ENCODE results near the gene POLR3B. TPM values are rescaled to one million over a fixed set of nuclear protein-coding genes. Genes with fewer than 3 reads are reported as not detected.
"Not testable (repeated sequence)": the region's sequence is repeated elsewhere in the genome, so short reads cannot be mapped to it uniquely, and the experiment has no call there.

POLR3B gene
- 1 to 10 TPM; 3.1 to 6.6 TPM for polyA plus RNA-seq

DNA sequence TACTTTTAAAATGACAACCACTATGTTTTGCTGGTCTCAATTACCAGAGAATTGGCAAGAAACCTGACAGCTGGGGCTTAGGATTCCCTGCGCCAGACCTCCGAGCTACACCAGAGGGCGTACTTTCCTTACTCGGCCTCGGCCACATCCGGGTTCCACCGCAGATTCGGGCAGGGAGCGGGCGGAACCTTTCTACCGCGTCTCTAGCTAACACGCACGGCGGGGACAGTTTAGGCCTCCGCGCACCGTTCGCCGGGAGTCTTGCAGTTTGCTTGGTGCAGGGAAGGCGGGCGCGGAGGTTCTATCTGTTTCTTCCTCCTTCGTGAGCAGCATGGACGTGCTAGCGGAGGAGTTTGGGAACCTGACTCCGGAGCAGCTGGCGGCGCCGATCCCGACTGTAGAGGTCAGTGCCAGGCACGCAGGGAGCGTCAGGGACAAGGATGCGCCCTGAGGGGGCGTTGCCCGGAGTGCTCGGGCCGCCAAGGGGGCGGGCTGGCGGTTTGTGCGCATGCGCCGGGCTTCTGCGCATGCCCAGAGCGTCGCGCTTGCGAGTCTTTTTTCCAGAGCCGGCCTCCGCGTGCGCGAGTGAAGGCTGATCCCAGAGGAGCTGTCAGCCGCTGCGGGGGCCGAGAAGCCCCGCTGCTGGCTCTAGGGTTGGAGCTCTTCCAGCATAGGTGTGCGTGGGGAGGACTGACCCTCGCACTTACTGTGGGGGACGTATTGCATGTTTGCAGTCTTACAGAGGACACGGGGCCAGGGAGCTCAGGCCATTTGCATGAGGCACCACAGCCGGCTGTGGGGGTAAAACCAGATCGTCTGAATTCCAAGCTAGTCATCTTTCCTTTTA lies at the start of gene POLR3B:
TSS of gene POLR3B (plus strand) at position 200 of the 847 bp plus-strand sequence. CDS start at position 332, 132 bp downstream.
- 0% methylated on average over 63 of the region's 63 CpGs for WGBS, 2 donors
- Histone ChIP-seq H3K27me3 (ENCODE audit: control insufficient read depth in 1 of 2, insufficient read depth in 2 of 2, low read length in 2 of 2) (no peaks in the 10 kb centered on the region), H3K27ac (ENCODE audit: low read depth in 2 of 2, low read length in 1 of 2) (peak within 1 kb of the TSS; percentile 82 to 99), H3K9me3 (ENCODE audit: control insufficient read depth in 2 of 2, insufficient read depth in 1 of 2, low read depth in 1 of 2, low read length in 1 of 2) (no peaks in the 10 kb centered on the region), H3K36me3 (ENCODE audit: control insufficient read depth in 2 of 2, insufficient read depth in 2 of 2, low read length in 1 of 2) (peaks cover 0 to 3% of the 10 kb centered on the region in 2 donors), H3K4me3 (ENCODE audit: low read depth in 1 of 2, low read length in 2 of 2) (peak within 1 kb of the TSS; percentile 65 to 73), H3K4me1 (ENCODE audit: control insufficient read depth in 2 of 2, insufficient read depth in 2 of 2, low read length in 1 of 2) (peaks cover 0 to 2% of the 10 kb centered on the region in 2 donors)

DNA sequence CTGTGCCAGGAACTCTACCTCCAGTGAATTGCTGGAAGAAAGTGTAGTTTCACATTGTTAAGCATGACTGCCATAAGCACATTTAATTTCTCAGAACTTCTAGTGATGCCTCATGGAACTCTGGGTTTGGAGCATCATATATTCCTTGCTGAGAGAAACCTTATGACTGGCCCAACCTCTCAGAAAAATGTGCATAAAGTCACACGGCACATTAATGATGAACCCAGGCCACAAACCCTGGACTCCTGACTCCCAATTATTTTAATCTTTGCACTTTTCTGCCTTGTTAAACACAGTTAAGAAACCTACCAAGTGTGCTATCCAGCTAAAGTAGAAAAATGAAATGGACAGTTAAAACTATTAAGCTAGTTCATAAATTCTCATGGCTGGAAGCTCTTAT lies 49.4 kb upstream of the POLR3B start:
- peaks cover 0 to 3% of the 10 kb centered on the region in 2 donors for H3K36me3 ChIP-seq (ENCODE audit: control insufficient read depth in 2 of 2, insufficient read depth in 2 of 2, low read length in 1 of 2)
- no peaks in the 10 kb centered on the region for H3K9me3 ChIP-seq (ENCODE audit: control insufficient read depth in 2 of 2, insufficient read depth in 1 of 2, low read depth in 1 of 2, low read length in 1 of 2)
- no peak overlapping the region for H3K27ac ChIP-seq (ENCODE audit: low read depth in 2 of 2, low read length in 1 of 2)
- no peak overlapping the region for H3K4me3 ChIP-seq (ENCODE audit: low read depth in 1 of 2, low read length in 2 of 2)
- H3K4me1 ChIP-seq (ENCODE audit: control insufficient read depth in 2 of 2, insufficient read depth in 2 of 2, low read length in 1 of 2): peaks cover 0 to 12% of the 10 kb centered on the region in 2 donors
- H3K27me3 ChIP-seq (ENCODE audit: control insufficient read depth in 1 of 2, insufficient read depth in 2 of 2, low read length in 2 of 2): no peaks in the 10 kb centered on the region
- WGBS, 2 donors: 85 to 88% methylated on average over 1 of the region's 1 CpG

DNA sequence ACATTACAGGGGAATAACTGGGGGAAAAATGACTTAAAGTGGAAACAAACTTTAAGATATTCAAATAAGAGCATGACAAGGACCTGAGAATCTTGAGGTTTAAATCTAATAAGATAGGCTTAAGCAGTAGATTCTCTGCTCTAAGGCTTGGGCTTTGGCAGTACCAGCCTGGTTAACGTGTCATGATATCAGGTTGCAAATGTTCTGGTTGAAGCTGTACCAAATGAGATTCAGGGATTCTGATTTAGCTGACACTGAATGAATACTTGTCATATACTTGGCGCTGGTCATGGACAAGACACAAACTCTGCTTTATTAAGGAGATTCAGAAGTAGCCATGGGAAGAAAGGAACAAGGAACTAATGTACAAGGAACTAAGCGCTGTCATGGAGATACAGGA lies 48.9 kb upstream of the POLR3B start:
- Histone ChIP-seq H3K4me3 (ENCODE audit: low read depth in 1 of 2, low read length in 2 of 2) (no peak overlapping the region), H3K36me3 (ENCODE audit: control insufficient read depth in 2 of 2, insufficient read depth in 2 of 2, low read length in 1 of 2) (peaks cover 0 to 4% of the 10 kb centered on the region in 2 donors), H3K4me1 (ENCODE audit: control insufficient read depth in 2 of 2, insufficient read depth in 2 of 2, low read length in 1 of 2) (peaks cover 0 to 10% of the 10 kb centered on the region in 2 donors), H3K27me3 (ENCODE audit: control insufficient read depth in 1 of 2, insufficient read depth in 2 of 2, low read length in 2 of 2) (no peaks in the 10 kb centered on the region), H3K27ac (ENCODE audit: low read depth in 2 of 2, low read length in 1 of 2) (no peak overlapping the region), H3K9me3 (ENCODE audit: control insufficient read depth in 2 of 2, insufficient read depth in 1 of 2, low read depth in 1 of 2, low read length in 1 of 2) (no peaks in the 10 kb centered on the region)
- 92 to 94% methylated on average over 3 of the region's 3 CpGs for WGBS, 2 donors

DNA sequence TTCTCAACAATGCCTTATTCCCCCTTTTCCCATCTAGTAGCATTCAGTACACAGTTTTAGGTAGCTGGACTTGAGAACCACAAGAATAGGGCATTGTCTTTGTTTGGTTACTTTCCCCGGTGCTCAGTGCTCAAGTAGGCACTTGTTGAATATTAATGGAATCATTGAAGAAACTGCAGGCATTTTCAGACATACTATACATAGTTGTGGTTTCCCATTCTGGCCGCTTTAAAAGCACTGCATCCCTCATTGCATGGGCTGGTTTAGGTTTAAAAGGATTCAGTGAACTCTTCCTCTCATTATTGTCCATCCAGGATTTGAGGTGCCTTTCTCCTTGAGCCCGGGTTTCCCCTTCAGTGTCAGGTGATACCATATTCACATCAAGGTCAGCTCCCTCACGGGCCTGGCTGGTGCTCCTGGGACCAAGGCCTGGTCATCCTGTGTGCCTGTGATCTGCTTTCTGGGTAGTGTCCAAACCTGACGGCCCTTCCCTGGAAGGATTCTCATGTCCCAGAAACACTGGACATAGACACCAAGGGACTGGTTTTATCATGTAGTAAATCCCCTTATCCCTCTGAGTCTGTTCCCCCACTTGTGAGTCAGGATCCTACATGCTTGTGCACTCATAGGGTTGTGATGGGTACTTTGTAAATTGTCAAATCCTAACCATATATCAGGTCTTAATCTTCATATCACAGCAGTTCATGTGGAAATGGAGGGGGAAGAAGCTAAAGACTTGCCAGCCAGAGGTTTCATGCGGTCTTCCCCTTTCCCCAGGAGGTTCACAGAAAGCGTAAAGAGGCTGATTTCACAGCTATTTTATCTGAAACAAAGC lies 47.7 kb upstream of the POLR3B start:
- H3K4me3 ChIP-seq (ENCODE audit: low read depth in 1 of 2, low read length in 2 of 2): no peak overlapping the region
- H3K27ac ChIP-seq (ENCODE audit: low read depth in 2 of 2, low read length in 1 of 2): no peak overlapping the region
- H3K4me1 ChIP-seq (ENCODE audit: control insufficient read depth in 2 of 2, insufficient read depth in 2 of 2, low read length in 1 of 2): peaks cover 0 to 3% of the 10 kb centered on the region in 2 donors
- peaks cover 0 to 4% of the 10 kb centered on the region in 2 donors for H3K36me3 ChIP-seq (ENCODE audit: control insufficient read depth in 2 of 2, insufficient read depth in 2 of 2, low read length in 1 of 2)
- WGBS, 2 donors: 71 to 74% methylated on average over 7 of the region's 7 CpGs
- H3K27me3 ChIP-seq (ENCODE audit: control insufficient read depth in 1 of 2, insufficient read depth in 2 of 2, low read length in 2 of 2): no peaks in the 10 kb centered on the region
- H3K9me3 ChIP-seq (ENCODE audit: control insufficient read depth in 2 of 2, insufficient read depth in 1 of 2, low read depth in 1 of 2, low read length in 1 of 2): no peaks in the 10 kb centered on the region

DNA sequence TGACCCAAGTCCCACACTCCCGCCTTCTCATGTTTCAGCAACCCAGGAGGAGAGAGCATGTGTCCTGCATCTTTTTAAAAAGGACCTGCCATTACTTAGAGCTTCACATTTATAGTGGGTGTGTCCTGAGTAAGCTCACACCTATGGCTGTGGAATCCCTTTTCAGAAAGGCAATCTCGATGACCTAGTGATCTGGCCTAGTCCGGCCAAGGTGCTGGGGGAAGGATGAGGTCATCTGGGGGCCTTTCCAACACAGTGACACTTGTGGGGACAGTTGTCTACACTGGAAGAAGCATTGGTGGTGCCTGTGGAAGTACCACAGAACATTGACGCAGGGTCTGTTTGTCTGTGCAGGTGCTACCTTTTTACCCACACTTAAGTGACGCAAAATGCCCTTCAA lies 46.9 kb upstream of the POLR3B start:
- H3K4me1 ChIP-seq (ENCODE audit: control insufficient read depth in 2 of 2, insufficient read depth in 2 of 2, low read length in 1 of 2): peaks cover 0 to 3% of the 10 kb centered on the region in 2 donors
- peaks cover 4 to 5% of the 10 kb centered on the region in 2 donors for H3K36me3 ChIP-seq (ENCODE audit: control insufficient read depth in 2 of 2, insufficient read depth in 2 of 2, low read length in 1 of 2)
- WGBS, 2 donors: 89 to 90% methylated on average over 5 of the region's 5 CpGs
- H3K27ac ChIP-seq (ENCODE audit: low read depth in 2 of 2, low read length in 1 of 2): no peak overlapping the region
- no peak overlapping the region for H3K4me3 ChIP-seq (ENCODE audit: low read depth in 1 of 2, low read length in 2 of 2)
- H3K9me3 ChIP-seq (ENCODE audit: control insufficient read depth in 2 of 2, insufficient read depth in 1 of 2, low read depth in 1 of 2, low read length in 1 of 2): no peaks in the 10 kb centered on the region
- no peaks in the 10 kb centered on the region for H3K27me3 ChIP-seq (ENCODE audit: control insufficient read depth in 1 of 2, insufficient read depth in 2 of 2, low read length in 2 of 2)

DNA sequence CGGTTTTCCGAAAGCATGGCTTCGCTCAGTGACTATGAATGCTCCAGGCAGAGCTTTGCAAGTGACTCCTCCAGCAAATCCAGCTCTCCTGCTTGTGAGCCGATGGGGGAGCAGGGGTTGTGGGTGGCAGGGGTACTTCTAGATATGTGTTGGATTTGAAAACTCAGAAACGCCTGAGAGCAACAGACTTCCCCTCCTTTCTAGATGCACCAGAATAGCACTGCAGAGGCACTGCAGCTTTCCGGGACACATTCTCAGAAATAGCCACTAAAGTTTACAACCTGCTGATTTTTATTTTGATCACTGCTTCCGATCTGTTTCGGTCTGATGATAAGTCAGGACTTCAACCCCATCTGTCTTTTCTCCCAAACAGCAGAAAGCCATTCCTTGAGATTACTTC lies 46.4 kb upstream of the POLR3B start:
- no peak overlapping the region for H3K4me3 ChIP-seq (ENCODE audit: low read depth in 1 of 2, low read length in 2 of 2)
- no peaks in the 10 kb centered on the region for H3K9me3 ChIP-seq (ENCODE audit: control insufficient read depth in 2 of 2, insufficient read depth in 1 of 2, low read depth in 1 of 2, low read length in 1 of 2)
- H3K4me1 ChIP-seq (ENCODE audit: control insufficient read depth in 2 of 2, insufficient read depth in 2 of 2, low read length in 1 of 2): peaks cover 0 to 3% of the 10 kb centered on the region in 2 donors
- WGBS, 2 donors: 76 to 77% methylated on average over 8 of the region's 8 CpGs
- H3K27me3 ChIP-seq (ENCODE audit: control insufficient read depth in 1 of 2, insufficient read depth in 2 of 2, low read length in 2 of 2): no peaks in the 10 kb centered on the region
- no peak overlapping the region for H3K27ac ChIP-seq (ENCODE audit: low read depth in 2 of 2, low read length in 1 of 2)
- H3K36me3 ChIP-seq (ENCODE audit: control insufficient read depth in 2 of 2, insufficient read depth in 2 of 2, low read length in 1 of 2): peaks cover 4 to 5% of the 10 kb centered on the region in 2 donors

DNA sequence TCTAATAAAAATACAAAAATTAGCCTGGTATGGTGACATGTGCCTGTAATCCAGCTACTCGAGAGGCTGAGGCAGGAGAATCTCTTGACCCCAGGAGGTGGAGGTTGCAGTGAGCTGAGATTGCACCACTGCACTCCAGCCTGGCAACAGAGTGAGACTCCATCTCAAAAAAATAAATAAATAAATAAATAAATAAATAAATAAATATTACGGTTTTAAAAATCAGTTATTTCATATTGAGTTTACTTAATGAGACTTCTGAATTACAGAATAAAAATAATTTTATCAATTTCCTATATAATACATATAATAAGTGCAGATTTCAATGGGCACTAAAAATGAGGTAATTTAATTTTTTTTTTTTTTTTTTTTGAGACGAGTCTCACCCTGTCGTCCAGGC lies 44.1 kb upstream of the POLR3B start:
- 67 to 70% methylated on average over 4 of the region's 4 CpGs for WGBS, 2 donors
- not testable (repeated sequence) for H3K36me3 ChIP-seq (ENCODE audit: control insufficient read depth in 2 of 2, insufficient read depth in 2 of 2, low read length in 1 of 2)

DNA sequence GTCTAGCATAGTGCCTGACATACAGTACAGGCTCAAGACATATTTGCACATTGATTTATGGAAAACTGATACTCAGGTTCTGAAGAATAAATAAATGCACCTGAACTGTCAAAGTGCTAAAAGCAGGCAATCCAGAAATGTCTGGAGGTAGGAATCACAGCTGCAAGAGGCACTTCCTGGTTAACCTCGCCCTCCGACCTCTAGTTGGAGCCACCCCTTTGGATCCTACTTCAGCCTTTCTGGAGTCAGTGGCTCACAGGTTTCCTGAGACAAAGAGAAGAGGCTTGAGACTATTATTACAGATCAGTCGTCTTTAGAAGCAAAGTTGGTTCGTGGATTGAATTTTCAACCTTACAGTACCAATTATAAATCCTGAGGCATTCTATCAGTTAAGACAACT lies 42.0 kb upstream of the POLR3B start:
- Histone ChIP-seq H3K27ac (ENCODE audit: low read depth in 2 of 2, low read length in 1 of 2) (no peak overlapping the region), H3K9me3 (ENCODE audit: control insufficient read depth in 2 of 2, insufficient read depth in 1 of 2, low read depth in 1 of 2, low read length in 1 of 2) (no peaks in the 10 kb centered on the region), H3K27me3 (ENCODE audit: control insufficient read depth in 1 of 2, insufficient read depth in 2 of 2, low read length in 2 of 2) (no peaks in the 10 kb centered on the region), H3K4me3 (ENCODE audit: low read depth in 1 of 2, low read length in 2 of 2) (no peak overlapping the region), H3K4me1 (ENCODE audit: control insufficient read depth in 2 of 2, insufficient read depth in 2 of 2, low read length in 1 of 2) (no peaks in the 10 kb centered on the region), H3K36me3 (ENCODE audit: control insufficient read depth in 2 of 2, insufficient read depth in 2 of 2, low read length in 1 of 2) (peaks cover 6 to 11% of the 10 kb centered on the region in 2 donors)
- WGBS, 2 donors: 79 to 90% methylated on average over 4 of the region's 4 CpGs

More for the DNA sequence above, 44.1 kb upstream of the POLR3B start:
- H3K27ac ChIP-seq (ENCODE audit: low read depth in 2 of 2, low read length in 1 of 2); H3K4me3 ChIP-seq (ENCODE audit: low read depth in 1 of 2, low read length in 2 of 2); H3K27me3 ChIP-seq (ENCODE audit: control insufficient read depth in 1 of 2, insufficient read depth in 2 of 2, low read length in 2 of 2); H3K9me3 ChIP-seq (ENCODE audit: control insufficient read depth in 2 of 2, insufficient read depth in 1 of 2, low read depth in 1 of 2, low read length in 1 of 2); H3K4me1 ChIP-seq (ENCODE audit: control insufficient read depth in 2 of 2, insufficient read depth in 2 of 2, low read length in 1 of 2): not testable (repeated sequence)

DNA sequence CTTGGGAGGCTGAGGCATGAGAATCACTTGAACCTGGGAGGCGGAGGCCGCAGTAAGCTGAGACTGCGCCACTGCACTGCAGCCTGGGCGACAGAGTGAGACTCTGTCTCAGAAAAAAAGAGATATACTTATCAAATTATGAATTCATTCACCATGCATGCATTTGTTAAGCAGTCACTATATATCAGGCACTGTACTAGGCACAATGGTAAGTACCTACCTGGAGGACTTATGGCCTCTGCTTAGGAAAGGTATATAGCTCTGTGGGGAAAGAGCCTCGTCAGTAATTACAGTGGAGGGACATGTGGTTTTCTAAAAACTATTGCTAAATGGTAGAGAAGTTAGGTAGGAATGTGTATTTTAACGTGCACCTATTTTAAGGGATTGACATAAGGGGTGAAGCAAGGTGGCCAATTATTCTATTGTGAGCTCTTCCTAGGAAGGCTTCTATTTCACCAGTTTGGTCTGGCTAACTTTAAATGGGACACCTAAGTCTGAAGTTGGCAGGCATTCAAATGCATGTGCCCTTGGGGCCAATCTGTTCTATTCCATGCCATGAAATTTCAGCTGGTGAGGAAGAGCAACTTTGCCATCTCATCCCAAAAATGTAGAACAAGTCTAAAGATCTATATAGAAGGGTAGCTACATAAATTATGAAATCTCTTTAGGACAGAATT lies 40.0 kb upstream of the POLR3B start:
- no peak overlapping the region for H3K4me3 ChIP-seq (ENCODE audit: low read depth in 1 of 2, low read length in 2 of 2)
- H3K36me3 ChIP-seq (ENCODE audit: control insufficient read depth in 2 of 2, insufficient read depth in 2 of 2, low read length in 1 of 2): peaks cover 14 to 18% of the 10 kb centered on the region in 2 donors
- H3K4me1 ChIP-seq (ENCODE audit: control insufficient read depth in 2 of 2, insufficient read depth in 2 of 2, low read length in 1 of 2): no peaks in the 10 kb centered on the region
- no peaks in the 10 kb centered on the region for H3K9me3 ChIP-seq (ENCODE audit: control insufficient read depth in 2 of 2, insufficient read depth in 1 of 2, low read depth in 1 of 2, low read length in 1 of 2)
- no peaks in the 10 kb centered on the region for H3K27me3 ChIP-seq (ENCODE audit: control insufficient read depth in 1 of 2, insufficient read depth in 2 of 2, low read length in 2 of 2)
- 86 to 93% methylated on average over 6 of the region's 6 CpGs for WGBS, 2 donors
- H3K27ac ChIP-seq (ENCODE audit: low read depth in 2 of 2, low read length in 1 of 2): no peak overlapping the region

All from esophagus (tissue), 2 donors.